Measurements from ENCODE around the gene MAP7.
"Not testable (repeated sequence)": the region's sequence is repeated elsewhere in the genome, so short reads cannot be mapped to it uniquely, and the experiment has no call there.

Gene MAP7

DNA sequence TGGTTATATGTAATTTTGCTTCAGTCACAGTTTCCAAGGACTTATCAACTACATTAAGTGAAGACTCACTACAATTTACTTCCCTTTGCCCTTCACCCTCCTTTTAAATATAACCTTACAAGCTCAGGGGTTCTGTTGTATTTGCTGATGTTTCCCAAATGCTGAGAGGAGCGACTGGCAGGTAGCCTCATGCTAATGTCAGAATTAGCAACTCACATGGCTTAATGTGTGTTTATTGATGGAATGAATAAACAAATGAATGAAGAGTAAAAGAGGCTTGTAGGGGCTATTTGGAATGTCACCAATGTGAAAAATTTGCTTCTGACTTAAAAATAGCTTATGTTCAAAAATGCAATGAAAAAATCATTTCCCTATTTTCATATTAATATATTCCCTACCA is 41.4 kb upstream of the MAP7 start:
- TF ChIP-seq, protein P1, sequence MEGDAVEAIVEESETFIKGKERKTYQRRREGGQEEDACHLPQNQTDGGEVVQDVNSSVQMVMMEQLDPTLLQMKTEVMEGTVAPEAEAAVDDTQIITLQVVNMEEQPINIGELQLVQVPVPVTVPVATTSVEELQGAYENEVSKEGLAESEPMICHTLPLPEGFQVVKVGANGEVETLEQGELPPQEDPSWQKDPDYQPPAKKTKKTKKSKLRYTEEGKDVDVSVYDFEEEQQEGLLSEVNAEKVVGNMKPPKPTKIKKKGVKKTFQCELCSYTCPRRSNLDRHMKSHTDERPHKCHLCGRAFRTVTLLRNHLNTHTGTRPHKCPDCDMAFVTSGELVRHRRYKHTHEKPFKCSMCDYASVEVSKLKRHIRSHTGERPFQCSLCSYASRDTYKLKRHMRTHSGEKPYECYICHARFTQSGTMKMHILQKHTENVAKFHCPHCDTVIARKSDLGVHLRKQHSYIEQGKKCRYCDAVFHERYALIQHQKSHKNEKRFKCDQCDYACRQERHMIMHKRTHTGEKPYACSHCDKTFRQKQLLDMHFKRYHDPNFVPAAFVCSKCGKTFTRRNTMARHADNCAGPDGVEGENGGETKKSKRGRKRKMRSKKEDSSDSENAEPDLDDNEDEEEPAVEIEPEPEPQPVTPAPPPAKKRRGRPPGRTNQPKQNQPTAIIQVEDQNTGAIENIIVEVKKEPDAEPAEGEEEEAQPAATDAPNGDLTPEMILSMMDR (IDR thresholded peaks at IDR 0.05; ENCODE audit: insufficient read depth, low read depth, low read length, missing control alignments) = no peak
- no peak for DNase-seq (ENCODE audit: low read depth)
- no peak overlapping the region for H3K4me3 ChIP-seq (ENCODE audit: low read depth, low read length)

DNA sequence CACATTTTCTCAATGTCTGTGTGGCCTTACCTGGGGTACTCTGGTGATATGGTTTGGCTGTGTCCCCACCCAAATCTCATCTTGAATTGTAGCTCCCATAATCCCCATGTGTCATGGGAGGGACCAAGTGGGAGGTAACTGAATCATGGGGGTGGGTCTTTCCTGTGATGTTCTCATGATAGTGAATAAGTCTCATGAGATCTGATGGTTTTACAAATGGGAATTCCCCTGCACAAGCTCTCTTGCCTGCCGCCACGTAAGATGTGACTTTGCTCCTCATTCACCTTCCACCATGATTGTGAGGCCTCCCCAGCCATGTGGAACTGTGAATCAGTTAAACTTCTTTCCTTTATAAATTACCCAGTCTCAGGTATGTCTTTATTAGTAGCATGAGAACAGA is 40.6 kb upstream of the MAP7 start:
- not testable (repeated sequence) for DNase-seq (ENCODE audit: low read depth); H3K4me3 ChIP-seq (ENCODE audit: low read depth, low read length)

DNA sequence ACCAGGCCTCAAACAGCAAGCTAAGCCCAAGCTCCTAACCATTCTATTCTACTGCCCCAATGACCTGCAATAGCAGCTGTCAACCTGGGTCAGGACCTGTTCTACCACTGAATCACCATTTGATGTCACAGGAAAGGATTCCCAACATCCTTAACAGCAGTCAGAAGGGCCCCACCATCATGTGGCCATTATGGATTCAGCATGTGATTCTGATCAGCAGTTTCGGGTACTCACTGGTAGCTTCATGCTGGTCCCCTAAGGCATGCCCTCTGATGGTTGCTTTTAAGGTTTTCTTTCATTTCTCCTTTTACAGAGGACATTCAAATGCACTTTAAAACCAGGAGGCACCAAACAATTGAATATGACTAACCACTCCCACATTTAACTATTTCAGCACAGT is 37.3 kb upstream of the MAP7 start:
- H3K4me3 ChIP-seq (ENCODE audit: low read depth, low read length) = no peak overlapping the region
- DNase-seq (ENCODE audit: low read depth) = no peak
- TF ChIP-seq, protein P1 (IDR thresholded peaks at IDR 0.05; ENCODE audit: insufficient read depth, low read depth, low read length, missing control alignments) = no peak

DNA sequence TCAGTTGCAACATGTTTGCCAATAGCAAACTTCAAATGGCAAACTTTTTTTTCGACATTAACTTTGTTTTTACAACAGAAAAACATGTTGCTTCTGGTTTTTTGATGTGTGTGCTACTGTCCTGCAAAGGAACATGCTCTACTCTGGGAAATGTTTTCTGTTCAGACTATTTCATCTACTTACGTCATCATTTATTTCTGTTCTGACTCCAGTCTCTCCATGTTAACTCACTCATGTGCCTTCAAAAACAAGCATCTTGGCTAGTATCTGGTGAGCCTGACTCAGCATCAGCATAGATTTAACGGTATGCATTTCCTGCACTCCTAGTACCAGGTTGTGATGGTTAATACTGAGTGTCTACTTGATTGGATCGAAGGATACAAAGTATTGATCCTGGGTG is 36.1 kb upstream of the MAP7 start:
- TF ChIP-seq, protein P1 (IDR thresholded peaks at IDR 0.05; ENCODE audit: insufficient read depth, low read depth, low read length, missing control alignments) = no peak
- H3K4me3 ChIP-seq (ENCODE audit: low read depth, low read length) = no peak overlapping the region
- no peak for DNase-seq (ENCODE audit: low read depth)

DNA sequence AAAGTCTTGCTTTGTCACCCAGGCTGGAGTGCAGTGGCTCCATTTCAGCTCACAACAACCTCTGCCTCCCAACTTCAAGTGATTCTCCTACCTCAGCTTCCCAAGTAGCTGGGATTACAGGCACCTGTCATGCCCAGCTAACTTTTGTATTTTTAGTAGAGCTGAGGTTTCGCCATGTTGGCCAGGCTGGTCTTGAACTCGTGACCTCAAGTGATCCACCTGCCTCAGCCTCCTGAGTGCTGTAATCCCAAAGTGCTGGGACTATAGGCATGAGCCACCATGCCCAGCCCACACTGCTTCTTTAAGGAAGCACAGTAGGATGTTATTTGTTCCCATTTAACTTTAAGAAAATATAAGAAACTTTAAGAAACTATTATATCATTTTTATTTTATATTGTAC is 35.3 kb upstream of the MAP7 start:
- DNase-seq (ENCODE audit: low read depth); H3K4me3 ChIP-seq (ENCODE audit: low read depth, low read length): not testable (repeated sequence)

DNA sequence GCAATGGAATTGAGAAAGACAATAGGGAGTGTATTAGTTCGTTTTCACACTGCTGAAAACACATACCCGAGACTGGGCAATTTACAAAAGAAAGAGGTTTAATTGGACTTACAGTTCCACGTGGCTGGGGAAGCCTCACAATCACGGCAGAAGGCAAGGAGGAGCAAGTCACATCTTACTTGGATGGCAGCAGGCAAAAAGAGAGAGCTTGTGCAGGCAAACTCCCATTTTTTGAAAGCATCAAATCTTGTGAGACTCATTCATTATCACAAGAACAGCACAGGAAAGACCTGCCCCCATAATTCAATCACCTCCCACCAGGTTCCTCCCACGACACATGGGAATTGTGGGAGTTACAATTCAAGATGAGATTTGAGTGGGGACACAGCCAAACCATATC is 34.1 kb upstream of the MAP7 start:
- H3K4me3 ChIP-seq (ENCODE audit: low read depth, low read length); DNase-seq (ENCODE audit: low read depth): not testable (repeated sequence)

DNA sequence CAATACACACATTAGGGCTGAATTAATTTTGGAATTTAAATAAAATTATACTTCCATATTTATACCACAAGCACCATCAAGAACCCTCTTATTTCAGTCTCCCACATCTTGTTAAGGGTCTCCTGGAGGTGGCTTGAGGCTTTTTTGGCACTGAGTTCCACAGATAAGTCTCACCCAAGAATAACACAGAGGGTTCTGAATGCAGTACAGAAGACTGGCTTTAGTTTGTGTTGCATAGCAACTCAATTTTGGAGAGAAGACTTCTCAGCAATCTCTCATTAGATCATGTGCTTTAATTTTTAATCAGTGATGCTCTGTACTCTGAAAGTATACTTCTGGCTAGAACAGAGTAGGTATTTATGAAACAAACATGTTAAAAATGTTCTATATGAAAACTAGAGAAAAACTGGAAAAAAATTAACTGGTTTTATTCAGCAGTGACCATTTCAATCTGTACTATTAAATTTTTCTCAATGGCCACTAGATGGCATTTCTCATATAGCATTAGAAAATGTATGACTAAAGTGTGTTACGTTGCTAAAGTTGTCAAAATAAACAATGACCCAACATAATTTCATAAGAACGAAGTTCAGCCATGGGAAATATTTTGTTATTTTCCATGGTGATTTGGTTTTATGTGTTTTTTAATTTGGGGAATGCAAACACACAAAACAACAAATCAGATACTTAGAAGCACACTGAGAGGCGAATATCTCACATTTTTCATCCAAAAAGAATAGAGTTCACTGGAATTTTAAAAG is 32.7 kb upstream of the MAP7 start:
- H3K4me3 ChIP-seq (ENCODE audit: low read depth, low read length) = no peak overlapping the region
- DNase-seq (ENCODE audit: low read depth) = no peak
- TF ChIP-seq, protein P1 (IDR thresholded peaks at IDR 0.05; ENCODE audit: insufficient read depth, low read depth, low read length, missing control alignments) = peak; percentile 26

DNA sequence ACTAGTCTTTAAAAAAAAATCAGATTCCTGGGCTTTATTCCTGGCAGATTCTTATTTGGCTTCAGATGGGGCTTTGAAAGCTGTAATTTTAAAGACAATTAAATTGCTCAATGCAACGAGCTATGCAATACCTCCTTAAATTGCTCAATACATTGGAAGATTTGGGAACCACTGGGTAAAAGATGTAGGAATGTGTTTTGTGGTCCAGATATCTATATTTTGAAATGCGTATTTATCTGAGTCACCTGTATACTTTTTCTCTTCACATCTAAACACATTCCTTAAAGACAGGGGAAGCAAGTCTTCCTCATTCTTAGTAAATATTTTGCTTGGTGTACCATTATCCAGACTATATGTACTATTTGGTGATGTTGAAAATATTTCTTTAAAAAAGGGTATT is 29.6 kb upstream of the MAP7 start:
- H3K4me3 ChIP-seq (ENCODE audit: low read depth, low read length) = no peak overlapping the region
- TF ChIP-seq, protein P1 (IDR thresholded peaks at IDR 0.05; ENCODE audit: insufficient read depth, low read depth, low read length, missing control alignments) = no peak
- no peak for DNase-seq (ENCODE audit: low read depth)

All from GM12865 (cell line).